CD14-positive monocyte (primary cell): Measurements from ENCODE around the gene UGT2A1. TPM values are rescaled to one million over a fixed set of nuclear protein-coding genes. Genes with fewer than 3 reads are reported as not detected.

ENCODE experiments used
- DNase-seq, 3 donors: peaks; one replicate each; pipeline ENCODE4 v3.0.0-alpha.2; 2011 to 2022
- H2AFZ ChIP-seq: 2 replicates; pipeline ENCODE4 v1.6.0; 2012; ENCODE audit warnings: mild to moderate bottlenecking, low read depth, low read length, inconsistent platforms; ENCODE audit not compliant: insufficient read depth, poor library complexity, severe bottlenecking
- H3K27ac ChIP-seq, 2 donors: 1 replicate in 1 of 2; 2 replicates in 1 of 2; pipeline ENCODE4 v1.5.1; 2012 to 2013; ENCODE audit warnings: low read length in 2 of 2, control low read depth in 1 of 2, inconsistent platforms in 1 of 2, low read depth in 1 of 2, mild to moderate bottlenecking in 1 of 2
- H3K27me3 ChIP-seq, 2 donors: one replicate each; pipeline versions ENCODE4 v1.6.0 to v1.6.1; 2011 to 2013; ENCODE audit warnings: low read length in 2 of 2; ENCODE audit not compliant: control insufficient read depth in 2 of 2, insufficient read depth in 2 of 2
- H3K36me3 ChIP-seq, 2 donors: replicated peaks in 1 of 2; 1 replicate in 1 of 2; 2 replicates in 1 of 2; pipeline versions ENCODE4 v1.5.1 to v1.6.1; 2012 to 2013; ENCODE audit warnings: low read length in 2 of 2, control low read depth in 1 of 2, inconsistent platforms in 1 of 2, mild to moderate bottlenecking in 1 of 2; ENCODE audit not compliant: insufficient read depth in 2 of 2, control insufficient read depth in 1 of 2
- H3K4me1 ChIP-seq, 2 donors: 1 replicate in 1 of 2; 2 replicates in 1 of 2; pipeline versions ENCODE4 v1.5.1 to v1.6.1; 2012 to 2013; ENCODE audit warnings: low read length in 2 of 2, control low read depth in 1 of 2, inconsistent platforms in 1 of 2, mild to moderate bottlenecking in 1 of 2, moderate library complexity in 1 of 2; ENCODE audit not compliant: insufficient read depth in 2 of 2, control insufficient read depth in 1 of 2
- H3K4me2 ChIP-seq: replicated peaks from 2 replicates; pipeline ENCODE3; 2012; ENCODE audit warnings: low read length, moderate library complexity, mild to moderate bottlenecking; ENCODE audit not compliant: poor library complexity, severe bottlenecking; ENCODE audit errors: extremely low read depth
- H3K4me3 ChIP-seq, 3 experiments: fragments of 200-600 bp in 1 of 3; sonication (generic) in 1 of 3; replicated peaks in 1 of 3; 1 replicate in 2 of 3; 2 replicates in 1 of 3; pipeline ENCODE4 v1.5.1; 2011 to 2013; ENCODE audit warnings: low read length in 3 of 3, mild to moderate bottlenecking in 3 of 3, control low read depth in 2 of 3, low read depth in 2 of 3, inconsistent platforms in 1 of 3, moderate library complexity in 1 of 3
- H3K79me2 ChIP-seq: 2 replicates; pipeline ENCODE4 v1.6.0; 2012; ENCODE audit warnings: mild to moderate bottlenecking, control low read depth, inconsistent platforms, low read length, moderate library complexity; ENCODE audit not compliant: insufficient read depth
- H3K9ac ChIP-seq: 2 replicates; pipeline ENCODE4 v1.6.0; 2017; ENCODE audit warnings: low read length, mild to moderate bottlenecking; ENCODE audit not compliant: insufficient read depth, poor library complexity, severe bottlenecking
- H3K9me3 ChIP-seq, 2 donors: replicated peaks in 1 of 2; 1 replicate in 1 of 2; 2 replicates in 1 of 2; pipeline versions ENCODE4 v1.5.1 to v1.6.1; 2012 to 2013; ENCODE audit warnings: low read length in 2 of 2, control low read depth in 1 of 2; ENCODE audit not compliant: control insufficient read depth in 1 of 2, insufficient read depth in 1 of 2
- H4K20me1 ChIP-seq: 2 replicates; pipeline ENCODE4 v1.6.0; 2012; ENCODE audit warnings: mild to moderate bottlenecking, low read length, control low read depth, moderate library complexity; ENCODE audit not compliant: insufficient read depth
- H3K27ac Mint-ChIP-seq, 7 donors: one replicate each; pipeline ENCODE4 v1.8.0; 2020; ENCODE audit warnings: mild to moderate bottlenecking in 7 of 7, mixed read lengths in 7 of 7, moderate library complexity in 6 of 7, inconsistent platforms in 2 of 7
- H3K27me3 Mint-ChIP-seq, 3 donors: one replicate each; pipeline ENCODE4 v1.8.0; 2021 to 2022; ENCODE audit warnings: low read depth in 3 of 3, mild to moderate bottlenecking in 3 of 3, mixed read lengths in 3 of 3, moderate library complexity in 3 of 3, inconsistent platforms in 1 of 3
- H3K36me3 Mint-ChIP-seq, 2 donors: one replicate each; pipeline ENCODE4 v1.8.0; 2020; ENCODE audit warnings: mixed read lengths in 2 of 2, inconsistent platforms in 1 of 2, mild to moderate bottlenecking in 1 of 2
- H3K4me1 Mint-ChIP-seq: one replicate; pipeline ENCODE4 v1.8.0; 2020; ENCODE audit warnings: mild to moderate bottlenecking, mixed read lengths
- H3K4me3 Mint-ChIP-seq, 2 donors: one replicate each; pipeline ENCODE4 v1.8.0; 2020; ENCODE audit warnings: mild to moderate bottlenecking in 2 of 2, mixed read lengths in 2 of 2, moderate library complexity in 1 of 2
- H3K9me3 Mint-ChIP-seq, 7 donors: one replicate each; pipeline ENCODE4 v1.8.0; 2020 to 2022; ENCODE audit warnings: mixed read lengths in 7 of 7, mild to moderate bottlenecking in 6 of 7, moderate library complexity in 6 of 7, inconsistent platforms in 2 of 7
- CTCF ChIP-seq: fragments of 200-600 bp; IDR thresholded peaks from one replicate; pipeline ENCODE4 v1.8.0; 2022; ENCODE audit warnings: antibody characterized with exemption, mild to moderate bottlenecking
- WGBS: methylation state at CpG from one replicate; pipeline ENCODE4 v1.1.5; 2013; ENCODE audit warnings: missing lambda C conversion rate; ENCODE audit not compliant: insufficient coverage; 5-methylcytosine and 5-hydroxymethylcytosine counted together
- intact Hi-C, 2 donors: fragments of 100-400 bp; cut with micrococcal nuclease; formaldehyde crosslinking; loops; one replicate each; pipeline versions ENCODE4 v1.15.0 to v1.15.1; 2023
- polyA plus RNA-seq, 3 donors: library from polyadenylated mRNA; depleted of rRNA in 1 of 3; unstranded in 2 of 3; stranded (reverse) in 1 of 3; fragments of 300-500 nt in 2 of 3; fragments of >200 nt in 1 of 3; fragmentation: Illumina TruSeq in 2 of 3; gene quantifications; 1 replicate in 2 of 3; 2 replicates in 1 of 3; pipeline ENCODE4 v1.2.3, GENCODE V29; 2012 to 2021

Gene UGT2A1
- polyA plus RNA-seq, 3 donors, result not detected

- no peak overlapping the region for H3K27ac ChIP-seq
- Mint-ChIP-seq H3K9me3 (peaks cover 0 to 3% (median 0%) of the 10 kb centered on the region in 7 donors), H3K27me3 (peaks cover 0 to 3% (median 2%) of the 10 kb centered on the region in 3 donors), H3K4me1 (no peaks in the 10 kb centered on the region), H3K36me3 (no peaks in the 10 kb centered on the region), H3K27ac (no peak overlapping the region), H3K4me3 (no peak overlapping the region)
- WGBS, result 100% methylated on average over 1 of the region's 2 CpGs
- H2AFZ ChIP-seq, result no peak overlapping the region
- no peaks in the 10 kb centered on the region for H3K36me3 ChIP-seq
- TF ChIP-seq CTCF, result no peak
- no peak overlapping the region for H3K4me3 ChIP-seq
- H3K9me3 ChIP-seq, result no peaks in the 10 kb centered on the region
- H3K4me2 ChIP-seq, result no peak overlapping the region
- H3K9ac ChIP-seq, result no peak overlapping the region
- intact Hi-C loops, result no loop called here
- no peaks in the 10 kb centered on the region for H3K79me2 ChIP-seq
- no peaks in the 10 kb centered on the region for H3K4me1 ChIP-seq
- no peaks in the 10 kb centered on the region for H4K20me1 ChIP-seq
- DNase-seq, result no peak
- H3K27me3 ChIP-seq, result no peaks in the 10 kb centered on the region
Measured at GRCh38 chr4:69640289-69640688, 12.8 kb downstream of the UGT2A1 start.

GRCh38 chr4:69639542-69639941 is 13.5 kb downstream of the UGT2A1 start, which contains the start of gene UGT2A2:
Gene UGT2A2, minus strand, starts transcription at chr4:69639642. Its CDS starts 2 bp downstream, at chr4:69639640.
- no CpG with 5 or more reads among the region's 3 CpGs for WGBS
- Histone ChIP-seq H3K27me3 (no peaks in the 10 kb centered on the region), H4K20me1 (no peaks in the 10 kb centered on the region), H3K9me3 (no peaks in the 10 kb centered on the region), H3K79me2 (no peaks in the 10 kb centered on the region), H3K4me1 (no peaks in the 10 kb centered on the region), H3K4me2 (no peak within 1 kb of the TSS), H3K4me3 (no peak within 1 kb of the TSS), H3K9ac (no peak within 1 kb of the TSS), H2AFZ (no peak within 1 kb of the TSS), H3K27ac (no peak within 1 kb of the TSS), H3K36me3 (no peaks in the 10 kb centered on the region)
- Mint-ChIP-seq H3K4me1 (no peaks in the 10 kb centered on the region), H3K9me3 (peaks cover 0 to 4% (median 0%) of the 10 kb centered on the region in 7 donors), H3K36me3 (no peaks in the 10 kb centered on the region), H3K4me3 (no peak within 1 kb of the TSS), H3K27ac (no peak within 1 kb of the TSS), H3K27me3 (peaks cover 0 to 3% (median 2%) of the 10 kb centered on the region in 3 donors)
- intact Hi-C loops, result no loop called here
- no peak for TF ChIP-seq CTCF
- no peak for DNase-seq
